Measurements from ENCODE around the gene NTRK3. TPM values are rescaled to one million over a fixed set of nuclear protein-coding genes. Genes with fewer than 3 reads are reported as not detected.

Gene NTRK3
- polyA plus RNA-seq, 1 donor (not counting 4 experiments of a cell fraction or from before 2014, with no cell fraction given) = not detected

GRCh38 chr15:88118741-88119140 lies 137.8 kb downstream of the NTRK3 start:
- H3K27me3 ChIP-seq (ENCODE audit: control insufficient read depth, extremely low read depth, insufficient read depth, low read length) = no peaks in the 10 kb centered on the region
- no peaks in the 10 kb centered on the region for H3K9me1 ChIP-seq (ENCODE audit: control insufficient read depth, extremely low read depth, insufficient read depth, low read length)
- H3K9me3 ChIP-seq (ENCODE audit: control insufficient read depth, low read depth, low read length) = no peaks in the 10 kb centered on the region
- no peak overlapping the region for H3K4me2 ChIP-seq (ENCODE audit: control insufficient read depth, extremely low read depth, insufficient read depth, low read depth, low read length)
- H3K4me1 ChIP-seq (ENCODE audit: control insufficient read depth, extremely low read depth, insufficient read depth, low read length) = no peaks in the 10 kb centered on the region
- no peak for FAIRE-seq
- H3K27ac ChIP-seq (ENCODE audit: control insufficient read depth, insufficient read depth, low read length) = no peak overlapping the region
- TF ChIP-seq EZH2 (IDR thresholded peaks at IDR 0.05; ENCODE audit: low read length) = no peak
- no peak for TF ChIP-seq CTCF (optimal IDR thresholded peaks at IDR 0.05 in 1 of 3, IDR thresholded peaks at IDR 0.05 in 1 of 3, conservative IDR thresholded peaks at IDR 0.05 in 1 of 3; ENCODE audit: extremely low read depth in 1 of 3, insufficient read depth in 2 of 3, low read length in 3 of 3)
- no peaks in the 10 kb centered on the region for H3K79me2 ChIP-seq (ENCODE audit: control insufficient read depth, insufficient read depth, low read length)
- no peak overlapping the region for H3K9ac ChIP-seq (ENCODE audit: control insufficient read depth, extremely low read depth, insufficient read depth, low read length)
- no peak overlapping the region for H2AFZ ChIP-seq (ENCODE audit: control insufficient read depth, low read length)
- dilution Hi-C loops (cut with MboI; ENCODE audit: extremely low pct_ligation_motif_present, low sequenced_read_pairs) = no loop called here
- DNase-seq (ENCODE audit: low read depth, low spot score) = no peak
- H3K36me3 ChIP-seq (ENCODE audit: control insufficient read depth in 2 of 2, extremely low read depth in 1 of 2, insufficient read depth in 2 of 2, low read length in 2 of 2) = no peaks in the 10 kb centered on the region
- H3K4me3 ChIP-seq (ENCODE audit: control insufficient read depth in 2 of 3, extremely low read depth in 1 of 3, insufficient read depth in 2 of 3, low read depth in 1 of 3, low read length in 3 of 3) = no peak overlapping the region
- H4K20me1 ChIP-seq (ENCODE audit: control insufficient read depth, extremely low read depth, insufficient read depth, low read length) = no peaks in the 10 kb centered on the region

DNA sequence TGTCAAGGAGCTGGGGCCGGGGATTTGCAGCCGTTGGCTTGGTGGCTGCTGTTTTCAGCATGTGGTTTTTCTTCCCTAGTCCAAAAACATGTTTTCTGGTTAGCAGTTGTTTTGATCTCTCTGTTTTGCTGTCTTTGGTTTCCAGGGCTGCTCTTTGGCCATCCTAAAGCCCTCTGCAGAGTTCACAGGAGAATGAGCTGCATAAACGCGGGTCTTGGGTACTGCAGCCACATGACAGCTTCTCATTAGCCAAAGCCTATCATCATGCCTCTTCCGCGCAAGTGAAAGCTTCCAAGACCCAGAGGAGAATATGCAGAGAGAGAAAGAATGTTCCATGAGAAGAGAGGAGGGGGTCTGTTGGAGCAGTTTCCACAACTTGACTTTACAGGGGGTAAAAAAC lies 138.5 kb downstream of the NTRK3 start:
- FAIRE-seq = no peak
- H3K36me3 ChIP-seq (ENCODE audit: control insufficient read depth in 2 of 2, extremely low read depth in 1 of 2, insufficient read depth in 2 of 2, low read length in 2 of 2) = no peaks in the 10 kb centered on the region
- H3K4me1 ChIP-seq (ENCODE audit: control insufficient read depth, extremely low read depth, insufficient read depth, low read length) = no peaks in the 10 kb centered on the region
- TF ChIP-seq CTCF (optimal IDR thresholded peaks at IDR 0.05 in 1 of 3, IDR thresholded peaks at IDR 0.05 in 1 of 3, conservative IDR thresholded peaks at IDR 0.05 in 1 of 3; ENCODE audit: extremely low read depth in 1 of 3, insufficient read depth in 2 of 3, low read length in 3 of 3) (no peak), EZH2 (IDR thresholded peaks at IDR 0.05; ENCODE audit: low read length) (no peak)
- no peak for DNase-seq (ENCODE audit: low read depth, low spot score)
- no peaks in the 10 kb centered on the region for H3K79me2 ChIP-seq (ENCODE audit: control insufficient read depth, insufficient read depth, low read length)
- H3K9me1 ChIP-seq (ENCODE audit: control insufficient read depth, extremely low read depth, insufficient read depth, low read length) = no peaks in the 10 kb centered on the region
- H3K9me3 ChIP-seq (ENCODE audit: control insufficient read depth, low read depth, low read length) = no peaks in the 10 kb centered on the region
- H3K27ac ChIP-seq (ENCODE audit: control insufficient read depth, insufficient read depth, low read length) = no peak overlapping the region
- H2AFZ ChIP-seq (ENCODE audit: control insufficient read depth, low read length) = no peak overlapping the region
- no peak overlapping the region for H3K9ac ChIP-seq (ENCODE audit: control insufficient read depth, extremely low read depth, insufficient read depth, low read length)
- H4K20me1 ChIP-seq (ENCODE audit: control insufficient read depth, extremely low read depth, insufficient read depth, low read length) = no peaks in the 10 kb centered on the region
- no peak overlapping the region for H3K4me3 ChIP-seq (ENCODE audit: control insufficient read depth in 2 of 3, extremely low read depth in 1 of 3, insufficient read depth in 2 of 3, low read depth in 1 of 3, low read length in 3 of 3)
- dilution Hi-C loops (cut with MboI; ENCODE audit: extremely low pct_ligation_motif_present, low sequenced_read_pairs) = no loop called here
- no peaks in the 10 kb centered on the region for H3K27me3 ChIP-seq (ENCODE audit: control insufficient read depth, extremely low read depth, insufficient read depth, low read length)
- no peak overlapping the region for H3K4me2 ChIP-seq (ENCODE audit: control insufficient read depth, extremely low read depth, insufficient read depth, low read depth, low read length)
